GM12878 (cell line): ENCODE data around the gene RGN.

Experiments
- CTCF ChIP-seq, 3 experiments: IDR thresholded peaks in 2 of 3; conservative IDR thresholded peaks in 1 of 3; 2 replicates each; pipeline ENCODE4 v1.5.1; 2011; ENCODE audit warnings: low read depth in 3 of 3, low read length in 3 of 3, mild to moderate bottlenecking in 3 of 3, control low read depth in 2 of 3, moderate library complexity in 2 of 3, inconsistent platforms in 1 of 3, mixed read lengths in 1 of 3; ENCODE audit not compliant: control insufficient read depth in 2 of 3, insufficient read depth in 1 of 3; ENCODE audit errors: extremely low read depth in 1 of 3
- GABPA ChIP-seq: IDR thresholded peaks from 2 replicates; pipeline ENCODE4 v1.6.1; 2014; ENCODE audit warnings: antibody characterized with exemption, low read depth, mild to moderate bottlenecking, inconsistent platforms
- IKZF2 ChIP-seq, 2 experiments: fragments of 450-650 bp; IDR thresholded peaks; 2 replicates each; pipeline ENCODE4 v1.6.1; 2017; ENCODE audit warnings: mild to moderate bottlenecking in 2 of 2, moderate library complexity in 2 of 2
- POLR2AphosphoS5 ChIP-seq: IDR thresholded peaks from 2 replicates; pipeline ENCODE4 v1.6.1; 2011; ENCODE audit warnings: mild to moderate bottlenecking, low read length, inconsistent platforms
- SMC3 ChIP-seq: IDR thresholded peaks from 2 replicates; pipeline ENCODE4 v1.6.1; 2011; ENCODE audit warnings: low read length, improper control_type of control experiment, borderline replicate concordance
- SPI1 ChIP-seq: IDR thresholded peaks from 2 replicates; pipeline ENCODE4 v1.6.1; 2011; ENCODE audit warnings: low read depth, mild to moderate bottlenecking, low read length, moderate library complexity, borderline replicate concordance; ENCODE audit not compliant: insufficient read depth

DNA sequence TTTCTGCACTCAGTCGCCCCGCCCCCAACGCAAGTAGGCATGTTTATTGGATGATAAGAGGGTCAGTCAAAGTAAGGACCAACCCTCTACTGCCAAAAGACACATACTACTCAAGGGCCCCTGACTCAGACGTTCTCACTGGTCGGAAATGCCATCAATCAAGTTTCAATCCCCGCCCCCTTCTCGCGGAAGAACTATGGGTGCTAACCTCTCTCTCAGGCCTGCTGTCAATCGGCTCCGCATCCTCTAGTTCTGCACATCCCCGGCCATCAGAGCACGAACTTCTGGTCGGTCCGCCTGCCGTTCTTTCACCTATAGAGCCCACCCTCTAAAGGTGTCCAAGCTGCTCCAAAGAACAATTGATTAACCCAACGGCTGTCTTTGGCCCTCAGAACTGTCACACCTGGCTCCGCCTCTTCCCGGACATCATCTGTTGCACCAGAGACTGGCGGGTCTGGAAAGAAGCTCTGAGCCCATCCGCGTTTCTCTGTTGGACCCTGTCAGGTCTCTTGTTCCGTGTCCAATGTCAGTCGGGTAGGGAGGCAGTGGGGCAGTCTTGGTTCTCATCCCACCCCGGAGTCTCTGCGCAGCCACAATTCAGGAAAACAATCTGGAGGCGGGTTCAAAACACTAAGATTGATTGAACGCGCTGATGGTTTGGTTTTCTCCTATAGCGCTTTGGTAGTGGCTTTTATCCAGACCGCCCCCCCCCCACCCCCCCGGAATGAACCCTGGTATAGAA is 51.1 kb downstream of the RGN start:
- TF ChIP-seq POLR2AphosphoS5 (peak; percentile 81), IKZF2 (IDR thresholded peaks at IDR 0.05) (peak in 1 of 2 experiments; percentile 29; a peak in 1 of 4 replicates), CTCF (IDR thresholded peaks at IDR 0.05 in 2 of 3, conservative IDR thresholded peaks at IDR 0.05 in 1 of 3; ENCODE audit: control insufficient read depth in 2 of 3, extremely low read depth in 1 of 3, insufficient read depth in 1 of 3, low read depth in 3 of 3, low read length in 3 of 3) (no peak), SMC3 (no peak), GABPA (peak; percentile 68; the same call in 1 of the 2 replicates), SPI1 (no peak)
